GM23338 (cell line): Measurements from ENCODE around the gene RPS26. TPM values are rescaled to one million over a fixed set of nuclear protein-coding genes. Genes with fewer than 3 reads are reported as not detected.

ENCODE experiments used
- ATAC-seq: fragments of 200-7000 bp; cut with Tn5 transposase; 3 replicates; pipeline ENCODE4 v1.9.1; 2020
- DNase-seq: peaks from one replicate; pipeline ENCODE4 v3.0.0-alpha.2; 2015; ENCODE audit warnings: low spot score
- H2AFZ ChIP-seq: fragments of 200-600 bp; sonication (generic); 2 replicates; pipeline ENCODE4 v1.8.0; 2016; ENCODE audit warnings: antibody characterized with exemption, mild to moderate bottlenecking, moderate library complexity
- H3F3A ChIP-seq: fragments of 200-600 bp; sonication (generic); replicated peaks from 2 replicates; pipeline ENCODE4 v1.8.0; 2017; ENCODE audit warnings: antibody characterized with exemption, mixed run types, low read depth
- H3K27ac ChIP-seq: fragments of 200-600 bp; sonication (generic); 2 replicates; pipeline ENCODE4 v1.6.1; 2016; ENCODE audit warnings: low read depth
- H3K27me3 ChIP-seq: fragments of 200-600 bp; sonication (generic); 2 replicates; pipeline ENCODE4 v1.8.0; 2016; ENCODE audit warnings: mild to moderate bottlenecking, mixed run types, moderate library complexity; ENCODE audit not compliant: insufficient read depth
- H3K36me3 ChIP-seq: fragments of 200-600 bp; sonication (generic); 2 replicates; pipeline ENCODE4 v1.8.0; 2016; ENCODE audit warnings: mild to moderate bottlenecking; ENCODE audit not compliant: insufficient read depth
- H3K4me1 ChIP-seq: fragments of 200-600 bp; sonication (generic); 2 replicates; pipeline ENCODE4 v1.8.0; 2016; ENCODE audit warnings: mild to moderate bottlenecking, moderate library complexity; ENCODE audit not compliant: insufficient read depth
- H3K4me2 ChIP-seq: fragments of 200-600 bp; sonication (generic); 2 replicates; pipeline ENCODE4 v1.7.1; 2017; ENCODE audit warnings: mixed run types
- H3K4me3 ChIP-seq: fragments of 200-600 bp; sonication (generic); 2 replicates; pipeline ENCODE4 v1.6.1; 2016; ENCODE audit warnings: mixed run types
- H3K79me2 ChIP-seq: fragments of 200-600 bp; sonication (generic); replicated peaks from 2 replicates; pipeline ENCODE4 v1.8.0; 2017; ENCODE audit warnings: mild to moderate bottlenecking; ENCODE audit not compliant: insufficient read depth
- H3K9me2 ChIP-seq: fragments of 200-600 bp; sonication (generic); 2 replicates; pipeline ENCODE4 v1.8.0; 2017; ENCODE audit not compliant: insufficient read depth
- H4K20me1 ChIP-seq: fragments of 200-600 bp; sonication (generic); replicated peaks from 2 replicates; pipeline ENCODE4 v1.8.0; 2017; ENCODE audit warnings: mild to moderate bottlenecking; ENCODE audit not compliant: insufficient read depth
- H3K27ac Mint-ChIP-seq: 2 replicates; pipeline ENCODE4 v1.8.0; 2020; ENCODE audit warnings: inconsistent platforms, mild to moderate bottlenecking, moderate library complexity, mixed read lengths
- H3K27me3 Mint-ChIP-seq: 3 replicates; pipeline ENCODE4 v1.8.0; 2022; ENCODE audit warnings: low read depth, mild to moderate bottlenecking, moderate library complexity, mixed read lengths, inconsistent platforms; ENCODE audit not compliant: insufficient read depth, poor library complexity
- H3K36me3 Mint-ChIP-seq: 3 replicates; pipeline ENCODE4 v1.8.0; 2021; ENCODE audit warnings: low read depth, mild to moderate bottlenecking, inconsistent platforms, moderate library complexity, mixed read lengths
- H3K4me1 Mint-ChIP-seq: 3 replicates; pipeline ENCODE4 v1.8.0; 2020; ENCODE audit warnings: mild to moderate bottlenecking, inconsistent platforms, mixed read lengths
- H3K4me3 Mint-ChIP-seq: 3 replicates; pipeline ENCODE4 v1.8.0; 2021; ENCODE audit warnings: moderate library complexity, mild to moderate bottlenecking, inconsistent platforms, mixed read lengths
- H3K9me3 Mint-ChIP-seq: 3 replicates; pipeline ENCODE4 v1.8.0; 2020; ENCODE audit warnings: moderate library complexity, mild to moderate bottlenecking, inconsistent platforms, mixed read lengths
- CREB1 ChIP-seq: fragments of 250-450 bp; sonication (Bioruptor Pico); IDR thresholded peaks from 2 replicates; pipeline ENCODE4 v1.5.0; 2020; ENCODE audit warnings: low read depth, mild to moderate bottlenecking, moderate library complexity
- EZH2 ChIP-seq: fragments of 200-600 bp; sonication (generic); IDR thresholded peaks from one replicate; pipeline ENCODE4 v1.8.0; 2017; ENCODE audit warnings: antibody characterized with exemption, mild to moderate bottlenecking, low read depth; ENCODE audit not compliant: unreplicated experiment
- EZH2phosphoT487 ChIP-seq: fragments of 200-600 bp; sonication (generic); IDR thresholded peaks from one replicate; pipeline ENCODE4 v1.8.1; 2018; ENCODE audit warnings: antibody characterized with exemption; ENCODE audit not compliant: unreplicated experiment
- JUNB ChIP-seq: IDR thresholded peaks from one replicate; pipeline ENCODE4 v1.6.1; 2016; ENCODE audit warnings: antibody characterized with exemption; ENCODE audit not compliant: unreplicated experiment
- NANOG ChIP-seq: IDR thresholded peaks from 2 replicates; pipeline ENCODE4 v1.6.1; 2016; ENCODE audit warnings: antibody characterized with exemption, borderline replicate concordance
- STAT1 ChIP-seq: IDR thresholded peaks from one replicate; pipeline ENCODE4 v1.6.1; 2016; ENCODE audit warnings: antibody characterized with exemption; ENCODE audit not compliant: unreplicated experiment
- ZNF114 ChIP-seq: fragments of 250-450 bp; sonication (Bioruptor Pico); IDR thresholded peaks from 2 replicates; pipeline ENCODE4 v1.5.0; 2020; ENCODE audit warnings: mild to moderate bottlenecking, moderate library complexity
- ZNF331 ChIP-seq: fragments of 250-450 bp; sonication (Bioruptor Pico); IDR thresholded peaks from 2 replicates; pipeline ENCODE4 v1.5.0; 2020; ENCODE audit warnings: low read depth, mild to moderate bottlenecking, moderate library complexity
- polyA plus RNA-seq: library from polyadenylated mRNA; unstranded; fragments of >200 nt; fragmentation: Nextera tagmentation; extraction: Ambion mirVana; gene quantifications from 2 replicates; pipeline ENCODE4 v1.2.1, GENCODE V29; 2016
- total RNA-seq: library from RNA; depleted of rRNA; stranded (reverse); fragments of >200 nt; shearing (Covaris generic); gene quantifications from 2 replicates; pipeline ENCODE4 v1.2.3, GENCODE V29; 2014
- TF ChIP-seq, protein P1 (sequence below), 2 experiments: fragments of 200-600 bp in 1 of 2; sonication (generic) in 1 of 2; conservative IDR thresholded peaks; 2 replicates each; pipeline versions ENCODE4 v1.5.1 to v1.6.1; 2016 to 2017; ENCODE audit warnings: antibody characterized with exemption in 2 of 2, low read depth in 2 of 2, mild to moderate bottlenecking in 2 of 2, moderate library complexity in 1 of 2
- TF ChIP-seq, protein P2 (sequence below): fragments of 250-450 bp; sonication (Bioruptor Pico); IDR thresholded peaks from 2 replicates; pipeline ENCODE4 v1.5.0; 2020; ENCODE audit warnings: mild to moderate bottlenecking, moderate library complexity
- TF ChIP-seq, protein P3 (sequence below): IDR thresholded peaks from one replicate; pipeline ENCODE4 v1.6.1; 2018; ENCODE audit warnings: antibody characterized with exemption; ENCODE audit not compliant: unreplicated experiment

Gene RPS26
- total and polyA plus RNA-seq, 2 experiments from 2014 or later = 655 to 772 TPM

DNA sequence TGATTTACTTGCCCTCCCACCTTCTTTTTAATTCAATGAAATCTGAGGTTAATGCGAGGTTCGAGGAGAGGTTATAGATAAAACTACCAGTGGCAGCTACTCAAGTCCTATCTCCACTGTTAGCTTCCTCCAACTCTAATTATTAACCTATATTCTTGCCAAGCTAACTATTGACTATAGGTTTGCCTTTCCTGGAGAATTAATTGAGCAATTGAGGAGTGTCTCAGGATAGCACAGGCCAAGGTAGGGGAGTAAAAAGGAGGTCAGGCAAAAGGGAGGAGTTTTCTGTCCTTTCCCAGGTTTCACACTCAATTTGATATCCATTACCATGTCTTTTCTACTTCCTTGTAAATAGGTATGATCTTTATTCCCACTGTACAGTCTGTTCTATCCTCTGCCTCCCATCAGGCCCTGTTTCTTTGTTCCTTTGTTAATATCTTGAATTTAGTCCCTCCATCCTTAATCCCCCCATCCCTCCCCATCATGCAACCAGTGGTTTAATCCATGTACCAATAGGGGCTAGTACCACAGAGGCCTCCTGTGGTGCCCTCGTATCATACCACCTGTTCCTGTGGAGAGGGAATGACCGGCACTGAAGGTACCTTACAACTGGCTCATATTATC is 48.4 kb upstream of the RPS26 start:
- Histone ChIP-seq H3K4me1 (0 out of 2 replicates have a peak, but pooled peaks cover 4% of the 10 kb centered on the region), H4K20me1 (no peaks in the 10 kb centered on the region), H3K36me3 (peaks cover 36% of the 10 kb centered on the region), H3F3A (peaks cover 13% of the 10 kb centered on the region; the same call in 1 of the 2 replicates), H3K9me2 (no peaks in the 10 kb centered on the region), H3K27me3 (no peaks in the 10 kb centered on the region), H3K79me2 (peaks cover 6% of the 10 kb centered on the region; the same call in 1 of the 2 replicates), H3K4me2 (no peak overlapping the region), H2AFZ (no peak overlapping the region), H3K4me3 (no peak overlapping the region), H3K27ac (no peak overlapping the region)
- no peak for TF ChIP-seq EZH2phosphoT487
- TF ChIP-seq JUNB = no peak
- TF ChIP-seq ZNF331 = no peak
- no peak for TF ChIP-seq EZH2
- TF ChIP-seq ZNF114 (CRISPR knock-in tag) = no peak
- TF ChIP-seq, protein P1, sequence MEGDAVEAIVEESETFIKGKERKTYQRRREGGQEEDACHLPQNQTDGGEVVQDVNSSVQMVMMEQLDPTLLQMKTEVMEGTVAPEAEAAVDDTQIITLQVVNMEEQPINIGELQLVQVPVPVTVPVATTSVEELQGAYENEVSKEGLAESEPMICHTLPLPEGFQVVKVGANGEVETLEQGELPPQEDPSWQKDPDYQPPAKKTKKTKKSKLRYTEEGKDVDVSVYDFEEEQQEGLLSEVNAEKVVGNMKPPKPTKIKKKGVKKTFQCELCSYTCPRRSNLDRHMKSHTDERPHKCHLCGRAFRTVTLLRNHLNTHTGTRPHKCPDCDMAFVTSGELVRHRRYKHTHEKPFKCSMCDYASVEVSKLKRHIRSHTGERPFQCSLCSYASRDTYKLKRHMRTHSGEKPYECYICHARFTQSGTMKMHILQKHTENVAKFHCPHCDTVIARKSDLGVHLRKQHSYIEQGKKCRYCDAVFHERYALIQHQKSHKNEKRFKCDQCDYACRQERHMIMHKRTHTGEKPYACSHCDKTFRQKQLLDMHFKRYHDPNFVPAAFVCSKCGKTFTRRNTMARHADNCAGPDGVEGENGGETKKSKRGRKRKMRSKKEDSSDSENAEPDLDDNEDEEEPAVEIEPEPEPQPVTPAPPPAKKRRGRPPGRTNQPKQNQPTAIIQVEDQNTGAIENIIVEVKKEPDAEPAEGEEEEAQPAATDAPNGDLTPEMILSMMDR (conservative IDR thresholded peaks at IDR 0.05; ENCODE audit: low read depth in 2 of 2) = no peak
- TF ChIP-seq NANOG = no peak
- TF ChIP-seq, protein P2, sequence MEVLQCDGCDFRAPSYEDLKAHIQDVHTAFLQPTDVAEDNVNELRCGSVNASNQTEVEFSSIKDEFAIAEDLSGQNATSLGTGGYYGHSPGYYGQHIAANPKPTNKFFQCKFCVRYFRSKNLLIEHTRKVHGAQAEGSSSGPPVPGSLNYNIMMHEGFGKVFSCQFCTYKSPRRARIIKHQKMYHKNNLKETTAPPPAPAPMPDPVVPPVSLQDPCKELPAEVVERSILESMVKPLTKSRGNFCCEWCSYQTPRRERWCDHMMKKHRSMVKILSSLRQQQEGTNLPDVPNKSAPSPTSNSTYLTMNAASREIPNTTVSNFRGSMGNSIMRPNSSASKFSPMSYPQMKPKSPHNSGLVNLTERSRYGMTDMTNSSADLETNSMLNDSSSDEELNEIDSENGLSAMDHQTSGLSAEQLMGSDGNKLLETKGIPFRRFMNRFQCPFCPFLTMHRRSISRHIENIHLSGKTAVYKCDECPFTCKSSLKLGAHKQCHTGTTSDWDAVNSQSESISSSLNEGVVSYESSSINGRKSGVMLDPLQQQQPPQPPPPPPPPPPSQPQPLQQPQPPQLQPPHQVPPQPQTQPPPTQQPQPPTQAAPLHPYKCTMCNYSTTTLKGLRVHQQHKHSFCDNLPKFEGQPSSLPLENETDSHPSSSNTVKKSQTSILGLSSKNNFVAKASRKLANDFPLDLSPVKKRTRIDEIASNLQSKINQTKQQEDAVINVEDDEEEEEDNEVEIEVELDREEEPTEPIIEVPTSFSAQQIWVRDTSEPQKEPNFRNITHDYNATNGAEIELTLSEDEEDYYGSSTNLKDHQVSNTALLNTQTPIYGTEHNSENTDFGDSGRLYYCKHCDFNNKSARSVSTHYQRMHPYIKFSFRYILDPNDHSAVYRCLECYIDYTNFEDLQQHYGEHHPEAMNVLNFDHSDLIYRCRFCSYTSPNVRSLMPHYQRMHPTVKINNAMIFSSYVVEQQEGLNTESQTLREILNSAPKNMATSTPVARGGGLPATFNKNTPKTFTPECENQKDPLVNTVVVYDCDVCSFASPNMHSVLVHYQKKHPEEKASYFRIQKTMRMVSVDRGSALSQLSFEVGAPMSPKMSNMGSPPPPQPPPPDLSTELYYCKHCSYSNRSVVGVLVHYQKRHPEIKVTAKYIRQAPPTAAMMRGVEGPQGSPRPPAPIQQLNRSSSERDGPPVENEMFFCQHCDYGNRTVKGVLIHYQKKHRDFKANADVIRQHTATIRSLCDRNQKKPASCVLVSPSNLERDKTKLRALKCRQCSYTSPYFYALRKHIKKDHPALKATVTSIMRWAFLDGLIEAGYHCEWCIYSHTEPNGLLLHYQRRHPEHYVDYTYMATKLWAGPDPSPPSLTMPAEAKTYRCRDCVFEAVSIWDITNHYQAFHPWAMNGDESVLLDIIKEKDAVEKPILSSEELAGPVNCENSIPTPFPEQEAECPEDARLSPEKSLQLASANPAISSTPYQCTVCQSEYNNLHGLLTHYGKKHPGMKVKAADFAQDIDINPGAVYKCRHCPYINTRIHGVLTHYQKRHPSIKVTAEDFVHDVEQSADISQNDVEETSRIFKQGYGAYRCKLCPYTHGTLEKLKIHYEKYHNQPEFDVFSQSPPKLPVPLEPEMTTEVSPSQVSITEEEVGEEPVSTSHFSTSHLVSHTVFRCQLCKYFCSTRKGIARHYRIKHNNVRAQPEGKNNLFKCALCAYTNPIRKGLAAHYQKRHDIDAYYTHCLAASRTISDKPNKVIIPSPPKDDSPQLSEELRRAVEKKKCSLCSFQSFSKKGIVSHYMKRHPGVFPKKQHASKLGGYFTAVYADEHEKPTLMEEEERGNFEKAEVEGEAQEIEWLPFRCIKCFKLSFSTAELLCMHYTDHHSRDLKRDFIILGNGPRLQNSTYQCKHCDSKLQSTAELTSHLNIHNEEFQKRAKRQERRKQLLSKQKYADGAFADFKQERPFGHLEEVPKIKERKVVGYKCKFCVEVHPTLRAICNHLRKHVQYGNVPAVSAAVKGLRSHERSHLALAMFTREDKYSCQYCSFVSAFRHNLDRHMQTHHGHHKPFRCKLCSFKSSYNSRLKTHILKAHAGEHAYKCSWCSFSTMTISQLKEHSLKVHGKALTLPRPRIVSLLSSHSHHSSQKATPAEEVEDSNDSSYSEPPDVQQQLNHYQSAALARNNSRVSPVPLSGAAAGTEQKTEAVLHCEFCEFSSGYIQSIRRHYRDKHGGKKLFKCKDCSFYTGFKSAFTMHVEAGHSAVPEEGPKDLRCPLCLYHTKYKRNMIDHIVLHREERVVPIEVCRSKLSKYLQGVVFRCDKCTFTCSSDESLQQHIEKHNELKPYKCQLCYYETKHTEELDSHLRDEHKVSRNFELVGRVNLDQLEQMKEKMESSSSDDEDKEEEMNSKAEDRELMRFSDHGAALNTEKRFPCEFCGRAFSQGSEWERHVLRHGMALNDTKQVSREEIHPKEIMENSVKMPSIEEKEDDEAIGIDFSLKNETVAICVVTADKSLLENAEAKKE (CRISPR knock-in tag) = no peak
- TF ChIP-seq CREB1 = no peak
- TF ChIP-seq, protein P3, sequence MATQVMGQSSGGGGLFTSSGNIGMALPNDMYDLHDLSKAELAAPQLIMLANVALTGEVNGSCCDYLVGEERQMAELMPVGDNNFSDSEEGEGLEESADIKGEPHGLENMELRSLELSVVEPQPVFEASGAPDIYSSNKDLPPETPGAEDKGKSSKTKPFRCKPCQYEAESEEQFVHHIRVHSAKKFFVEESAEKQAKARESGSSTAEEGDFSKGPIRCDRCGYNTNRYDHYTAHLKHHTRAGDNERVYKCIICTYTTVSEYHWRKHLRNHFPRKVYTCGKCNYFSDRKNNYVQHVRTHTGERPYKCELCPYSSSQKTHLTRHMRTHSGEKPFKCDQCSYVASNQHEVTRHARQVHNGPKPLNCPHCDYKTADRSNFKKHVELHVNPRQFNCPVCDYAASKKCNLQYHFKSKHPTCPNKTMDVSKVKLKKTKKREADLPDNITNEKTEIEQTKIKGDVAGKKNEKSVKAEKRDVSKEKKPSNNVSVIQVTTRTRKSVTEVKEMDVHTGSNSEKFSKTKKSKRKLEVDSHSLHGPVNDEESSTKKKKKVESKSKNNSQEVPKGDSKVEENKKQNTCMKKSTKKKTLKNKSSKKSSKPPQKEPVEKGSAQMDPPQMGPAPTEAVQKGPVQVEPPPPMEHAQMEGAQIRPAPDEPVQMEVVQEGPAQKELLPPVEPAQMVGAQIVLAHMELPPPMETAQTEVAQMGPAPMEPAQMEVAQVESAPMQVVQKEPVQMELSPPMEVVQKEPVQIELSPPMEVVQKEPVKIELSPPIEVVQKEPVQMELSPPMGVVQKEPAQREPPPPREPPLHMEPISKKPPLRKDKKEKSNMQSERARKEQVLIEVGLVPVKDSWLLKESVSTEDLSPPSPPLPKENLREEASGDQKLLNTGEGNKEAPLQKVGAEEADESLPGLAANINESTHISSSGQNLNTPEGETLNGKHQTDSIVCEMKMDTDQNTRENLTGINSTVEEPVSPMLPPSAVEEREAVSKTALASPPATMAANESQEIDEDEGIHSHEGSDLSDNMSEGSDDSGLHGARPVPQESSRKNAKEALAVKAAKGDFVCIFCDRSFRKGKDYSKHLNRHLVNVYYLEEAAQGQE = no peak
- TF ChIP-seq STAT1 = no peak
- ATAC-seq (no peak), DNase-seq (no peak)
- Mint-ChIP-seq H3K27me3 (peaks cover 4% of the 10 kb centered on the region), H3K36me3 (peaks cover 58% of the 10 kb centered on the region), H3K9me3 (no peaks in the 10 kb centered on the region), H3K4me3 (no peak overlapping the region), H3K27ac (no peak overlapping the region), H3K4me1 (no peaks in the 10 kb centered on the region; the same call in 2 of the 3 replicates)
